Endodermal cell (in vitro differentiated cells): ENCODE data around the gene SLC13A5. TPM values are rescaled to one million over a fixed set of nuclear protein-coding genes. Genes with fewer than 3 reads are reported as not detected.

Experiments
- DNase-seq: peaks from one replicate; pipeline ENCODE4 v3.0.0-alpha.2; 2017
- H3K27ac ChIP-seq: 2 replicates; pipeline ENCODE4 v1.5.1; 2013; ENCODE audit warnings: mild to moderate bottlenecking, low read depth, low read length, moderate library complexity
- H3K27me3 ChIP-seq: 2 replicates; pipeline ENCODE4 v1.6.1; 2013; ENCODE audit warnings: mild to moderate bottlenecking, low read length, moderate library complexity; ENCODE audit not compliant: insufficient read depth, control insufficient read depth, poor library complexity, severe bottlenecking
- H3K36me3 ChIP-seq: 2 replicates; pipeline ENCODE4 v1.7.0; 2013; ENCODE audit warnings: mild to moderate bottlenecking, low read length, moderate library complexity; ENCODE audit not compliant: control insufficient read depth, insufficient read depth
- H3K4me1 ChIP-seq: one replicate; pipeline ENCODE4 v1.7.0; 2013; ENCODE audit warnings: low read length; ENCODE audit not compliant: control insufficient read depth, insufficient read depth
- H3K4me3 ChIP-seq: 2 replicates; pipeline ENCODE4 v1.5.1; 2013; ENCODE audit warnings: mild to moderate bottlenecking, low read length, moderate library complexity
- H3K9ac ChIP-seq: 2 replicates; pipeline ENCODE4 v1.6.1; 2013; ENCODE audit warnings: mild to moderate bottlenecking, low read length, moderate library complexity; ENCODE audit not compliant: poor library complexity, severe bottlenecking; ENCODE audit errors: extremely low read depth
- H3K9me3 ChIP-seq: 2 replicates; pipeline ENCODE4 v1.6.1; 2013; ENCODE audit warnings: mild to moderate bottlenecking, low read length, moderate library complexity; ENCODE audit not compliant: control insufficient read depth
- H3K27ac Mint-ChIP-seq: 2 replicates; pipeline ENCODE4 v1.8.0; 2020; ENCODE audit warnings: mixed read lengths
- H3K27me3 Mint-ChIP-seq: 2 replicates; pipeline ENCODE4 v1.8.0; 2021; ENCODE audit warnings: mild to moderate bottlenecking, mixed read lengths; ENCODE audit not compliant: insufficient read depth
- H3K36me3 Mint-ChIP-seq: 2 replicates; pipeline ENCODE4 v1.8.0; 2020; ENCODE audit warnings: low read depth, mixed read lengths
- H3K4me1 Mint-ChIP-seq: 2 replicates; pipeline ENCODE4 v1.8.0; 2020; ENCODE audit warnings: mixed read lengths
- H3K4me3 Mint-ChIP-seq: 2 replicates; pipeline ENCODE4 v1.8.0; 2020; ENCODE audit warnings: mild to moderate bottlenecking, moderate library complexity, mixed read lengths
- H3K9me3 Mint-ChIP-seq: 2 replicates; pipeline ENCODE4 v1.8.0; 2020; ENCODE audit warnings: mild to moderate bottlenecking, mixed read lengths
- WGBS, 2 experiments: methylation state at CpG; one replicate each; pipeline versions ENCODE4 v1.1.5 to v1.1.7; 2013; ENCODE audit warnings: missing lambda C conversion rate in 2 of 2, mixed read lengths in 1 of 2; ENCODE audit not compliant: insufficient coverage in 1 of 2, insufficient read length in 1 of 2; 5-methylcytosine and 5-hydroxymethylcytosine counted together
- total RNA-seq, 2 donors: library from RNA; stranded (reverse); fragmentation: NEBNext Ultra II Directional in 1 of 2; extraction: Animal tissue kit (Norgen Biotek cat#: 25700) in 1 of 2; gene quantifications; 2 replicates in 1 of 2; 3 replicates in 1 of 2; pipeline ENCODE4 v1.2.1, GENCODE V29; 2021
- TF ChIP-seq, protein P1 (sequence below): fragments of 200-600 bp; sonication (generic); conservative IDR thresholded peaks from 2 replicates; pipeline ENCODE4 v1.5.0; 2021; ENCODE audit warnings: antibody characterized with exemption, mild to moderate bottlenecking

The SLC13A5 gene
- total RNA-seq, 2 donors from 2014 or later = 3.9 to 8.4 TPM

DNA sequence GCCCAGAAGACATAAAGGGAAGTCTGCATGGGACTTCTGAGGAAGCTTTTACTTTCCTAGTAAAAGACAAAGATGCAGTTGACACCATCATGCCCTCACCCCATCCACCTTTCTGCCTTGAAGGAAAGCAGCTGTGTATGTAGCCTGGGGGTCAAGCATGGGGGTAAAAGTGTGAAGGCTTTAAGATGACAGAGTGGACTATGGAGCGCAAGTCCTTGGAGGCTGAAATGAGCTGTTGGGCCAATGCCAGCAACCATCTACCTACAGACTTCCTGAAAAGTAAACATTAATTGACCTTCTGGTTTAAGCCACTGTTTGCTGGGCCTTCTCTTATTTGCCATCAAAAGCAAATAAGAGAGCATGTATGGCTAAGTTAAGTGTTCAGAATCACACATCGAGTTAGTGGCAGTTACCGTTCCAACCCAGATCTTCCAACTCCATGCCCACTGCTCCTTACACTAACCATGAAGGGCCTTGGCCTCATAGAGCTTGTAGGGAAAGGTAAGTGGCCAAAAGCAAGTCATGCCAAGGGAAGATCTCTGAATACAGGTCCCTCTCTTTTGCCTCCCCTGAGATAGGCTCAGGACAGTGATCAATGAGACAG, 30.0 kb downstream of the SLC13A5 start:
- Histone ChIP-seq H3K27ac (no peak overlapping the region), H3K9ac (no peak overlapping the region), H3K9me3 (no peaks in the 10 kb centered on the region), H3K4me3 (no peak overlapping the region), H3K36me3 (no peaks in the 10 kb centered on the region), H3K4me1 (peaks cover 9% of the 10 kb centered on the region), H3K27me3 (no peaks in the 10 kb centered on the region)
- Mint-ChIP-seq H3K4me1 (peaks cover 26% of the 10 kb centered on the region), H3K36me3 (no peaks in the 10 kb centered on the region), H3K4me3 (no peak overlapping the region), H3K9me3 (no peaks in the 10 kb centered on the region), H3K27ac (no peak overlapping the region), H3K27me3 (peaks cover 8% of the 10 kb centered on the region)
- TF ChIP-seq, protein P1, sequence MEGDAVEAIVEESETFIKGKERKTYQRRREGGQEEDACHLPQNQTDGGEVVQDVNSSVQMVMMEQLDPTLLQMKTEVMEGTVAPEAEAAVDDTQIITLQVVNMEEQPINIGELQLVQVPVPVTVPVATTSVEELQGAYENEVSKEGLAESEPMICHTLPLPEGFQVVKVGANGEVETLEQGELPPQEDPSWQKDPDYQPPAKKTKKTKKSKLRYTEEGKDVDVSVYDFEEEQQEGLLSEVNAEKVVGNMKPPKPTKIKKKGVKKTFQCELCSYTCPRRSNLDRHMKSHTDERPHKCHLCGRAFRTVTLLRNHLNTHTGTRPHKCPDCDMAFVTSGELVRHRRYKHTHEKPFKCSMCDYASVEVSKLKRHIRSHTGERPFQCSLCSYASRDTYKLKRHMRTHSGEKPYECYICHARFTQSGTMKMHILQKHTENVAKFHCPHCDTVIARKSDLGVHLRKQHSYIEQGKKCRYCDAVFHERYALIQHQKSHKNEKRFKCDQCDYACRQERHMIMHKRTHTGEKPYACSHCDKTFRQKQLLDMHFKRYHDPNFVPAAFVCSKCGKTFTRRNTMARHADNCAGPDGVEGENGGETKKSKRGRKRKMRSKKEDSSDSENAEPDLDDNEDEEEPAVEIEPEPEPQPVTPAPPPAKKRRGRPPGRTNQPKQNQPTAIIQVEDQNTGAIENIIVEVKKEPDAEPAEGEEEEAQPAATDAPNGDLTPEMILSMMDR = no peak
- 98 to 100% methylated on average over 2 to 3 of the region's 3 CpGs for WGBS, 2 experiments
- DNase-seq = no peak

DNA sequence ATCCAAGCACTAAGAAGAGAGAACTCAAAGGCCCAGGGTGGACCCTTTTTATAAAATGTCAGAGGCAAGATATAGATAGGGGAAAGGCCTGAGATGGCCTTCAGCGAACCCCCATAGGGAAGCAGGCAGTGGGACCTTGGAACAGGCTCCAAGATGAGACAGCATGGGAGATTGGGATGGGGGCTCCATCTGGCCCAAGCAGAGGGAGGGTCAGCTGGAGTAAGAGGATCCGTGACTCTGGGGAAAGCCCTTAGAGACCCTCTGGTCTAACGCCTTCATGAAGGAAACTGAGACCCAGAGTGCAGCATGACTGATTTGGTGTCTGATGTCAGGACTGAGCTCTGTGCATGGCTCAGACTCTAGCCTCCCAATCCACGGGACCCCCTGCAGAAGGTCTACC, 30.8 kb downstream of the SLC13A5 start:
- Mint-ChIP-seq H3K9me3 (no peaks in the 10 kb centered on the region), H3K27ac (no peak overlapping the region)

DNA sequence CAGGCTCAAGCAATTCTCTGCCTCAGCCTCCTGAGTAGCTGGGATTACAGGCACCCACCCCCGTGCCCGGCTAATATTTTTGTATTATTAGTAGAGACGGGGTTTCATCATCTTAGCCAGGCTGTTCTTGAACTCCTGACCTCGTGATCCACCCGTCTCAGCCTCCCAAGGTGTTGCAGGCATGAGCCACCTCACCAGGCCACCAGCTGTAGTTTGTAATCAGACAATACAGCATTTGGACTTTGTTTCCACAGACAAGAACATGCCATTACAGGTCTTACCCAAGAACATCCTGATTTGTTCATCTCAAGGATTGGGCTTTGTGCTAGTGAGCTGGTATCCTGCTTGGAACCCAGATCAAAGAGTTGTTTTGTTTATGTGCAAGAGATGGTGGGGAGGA, 31.5 kb downstream of the SLC13A5 start:
- H3K36me3 ChIP-seq = no peaks in the 10 kb centered on the region
- Mint-ChIP-seq H3K4me1 (peaks cover 28% of the 10 kb centered on the region), H3K4me3 (no peak overlapping the region), H3K27ac (no peak overlapping the region), H3K9me3 (no peaks in the 10 kb centered on the region), H3K36me3 (no peaks in the 10 kb centered on the region), H3K27me3 (peaks cover 3% of the 10 kb centered on the region)
- no peak overlapping the region for H3K9ac ChIP-seq
- DNase-seq = no peak
- peaks cover 9% of the 10 kb centered on the region for H3K4me1 ChIP-seq
- H3K27ac ChIP-seq = no peak overlapping the region
- no peaks in the 10 kb centered on the region for H3K27me3 ChIP-seq
- no peak overlapping the region for H3K4me3 ChIP-seq
- 82 to 100% methylated on average over 5 of the region's 5 CpGs for WGBS, 2 experiments
- TF ChIP-seq, protein P1 = no peak
- H3K9me3 ChIP-seq = no peaks in the 10 kb centered on the region

More for the DNA sequence above, 30.8 kb downstream of the SLC13A5 start:
- Histone ChIP-seq H3K9me3 (no peaks in the 10 kb centered on the region), H3K4me1 (peaks cover 9% of the 10 kb centered on the region), H3K27me3 (no peaks in the 10 kb centered on the region), H3K36me3 (no peaks in the 10 kb centered on the region), H3K4me3 (no peak overlapping the region), H3K9ac (no peak overlapping the region), H3K27ac (no peak overlapping the region)
- Mint-ChIP-seq H3K4me3 (no peak overlapping the region), H3K27me3 (peaks cover 7% of the 10 kb centered on the region), H3K36me3 (no peaks in the 10 kb centered on the region), H3K4me1 (peaks cover 26% of the 10 kb centered on the region)
- TF ChIP-seq, protein P1 = no peak
- DNase-seq = no peak
- 95 to 100% methylated on average over 3 to 4 of the region's 4 CpGs for WGBS, 2 experiments
